Skeletal muscle tissue (tissue), 4 donors: ENCODE results near the gene TCP1. TPM values are rescaled to one million over a fixed set of nuclear protein-coding genes. Genes with fewer than 3 reads are reported as not detected.

Experiments
- H3K27ac ChIP-seq: one replicate; pipeline ENCODE4 v1.7.0; 2013; ENCODE audit warnings: mild to moderate bottlenecking, low read depth, low read length, inconsistent platforms
- H3K27me3 ChIP-seq, 3 donors: one replicate each; pipeline ENCODE4 v1.7.0; 2013; ENCODE audit warnings: low read length in 3 of 3; ENCODE audit not compliant: control insufficient read depth in 3 of 3, insufficient read depth in 3 of 3
- H3K36me3 ChIP-seq, 3 donors: one replicate each; pipeline ENCODE4 v1.7.0; 2013; ENCODE audit warnings: low read length in 3 of 3; ENCODE audit not compliant: control insufficient read depth in 3 of 3, insufficient read depth in 3 of 3
- H3K4me1 ChIP-seq, 3 donors: one replicate each; pipeline ENCODE4 v1.7.0; 2013; ENCODE audit warnings: low read length in 3 of 3, mild to moderate bottlenecking in 3 of 3; ENCODE audit not compliant: control insufficient read depth in 3 of 3, insufficient read depth in 3 of 3
- H3K4me3 ChIP-seq, 3 donors: one replicate each; pipeline ENCODE4 v1.7.0; 2013; ENCODE audit warnings: low read length in 3 of 3
- H3K9ac ChIP-seq, 3 donors: one replicate each; pipeline ENCODE4 v1.7.0; 2013; ENCODE audit warnings: low read length in 3 of 3, mild to moderate bottlenecking in 3 of 3, moderate library complexity in 2 of 3, low read depth in 1 of 3
- H3K9me3 ChIP-seq, 3 donors: one replicate each; pipeline ENCODE4 v1.7.0; 2013; ENCODE audit warnings: low read length in 3 of 3; ENCODE audit not compliant: control insufficient read depth in 3 of 3
- total RNA-seq: library from RNA; depleted of rRNA; stranded (reverse); fragments of >200 nt; gene quantifications from one replicate; pipeline ENCODE4 v1.2.3, GENCODE V29; 2014
- donor health status: Osteomylitis.

TCP1 gene
- 203 TPM for total RNA-seq

DNA sequence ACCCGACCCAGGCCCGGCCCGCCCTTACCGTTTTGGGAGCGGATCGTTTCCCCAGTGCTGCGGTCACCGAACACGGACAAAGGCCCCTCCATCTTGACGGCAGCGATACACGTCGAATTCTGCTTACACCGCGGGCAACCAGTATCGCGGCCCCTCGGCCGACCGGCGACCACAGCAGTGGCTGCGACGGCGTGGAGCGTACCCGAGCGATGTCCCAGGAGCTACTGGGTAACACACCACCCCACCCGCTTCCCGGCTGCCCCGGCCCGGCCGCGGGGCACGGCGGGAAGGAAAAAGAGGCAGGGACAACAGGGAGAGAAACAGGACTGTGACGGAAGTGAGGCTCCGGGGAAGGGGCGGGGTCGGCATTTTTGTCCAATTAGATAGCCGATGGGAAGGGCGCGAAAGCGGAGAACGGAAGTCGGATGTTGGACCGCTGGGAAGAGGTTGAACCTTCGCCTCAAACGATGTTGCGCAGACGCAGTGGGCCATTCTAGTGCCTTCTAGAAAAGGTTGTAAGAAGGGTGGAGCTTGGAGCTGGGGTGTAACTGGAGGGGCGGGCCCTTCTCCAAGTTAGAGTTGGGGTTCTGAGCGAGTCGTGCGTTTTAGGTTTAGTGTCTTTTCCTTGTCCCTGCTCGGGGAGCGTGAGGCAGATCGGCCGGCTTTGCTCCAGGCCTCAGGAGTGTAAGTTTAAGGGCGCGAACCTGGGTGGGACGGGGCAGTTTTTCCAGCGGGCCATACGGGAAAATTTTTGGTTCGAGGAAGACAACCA, at the start of gene TCP1:
TSS of gene TCP1 (minus strand) at position 226 of the 772 bp plus-strand sequence. CDS start at position 92, 134 bp downstream.
- Histone ChIP-seq H3K4me1 (peaks cover 19 to 38% (median 34%) of the 10 kb centered on the region in 3 donors), H3K27ac (peak within 1 kb of the TSS; percentile 92), H3K36me3 (peaks cover 23 to 44% (median 31%) of the 10 kb centered on the region in 3 donors)

DNA sequence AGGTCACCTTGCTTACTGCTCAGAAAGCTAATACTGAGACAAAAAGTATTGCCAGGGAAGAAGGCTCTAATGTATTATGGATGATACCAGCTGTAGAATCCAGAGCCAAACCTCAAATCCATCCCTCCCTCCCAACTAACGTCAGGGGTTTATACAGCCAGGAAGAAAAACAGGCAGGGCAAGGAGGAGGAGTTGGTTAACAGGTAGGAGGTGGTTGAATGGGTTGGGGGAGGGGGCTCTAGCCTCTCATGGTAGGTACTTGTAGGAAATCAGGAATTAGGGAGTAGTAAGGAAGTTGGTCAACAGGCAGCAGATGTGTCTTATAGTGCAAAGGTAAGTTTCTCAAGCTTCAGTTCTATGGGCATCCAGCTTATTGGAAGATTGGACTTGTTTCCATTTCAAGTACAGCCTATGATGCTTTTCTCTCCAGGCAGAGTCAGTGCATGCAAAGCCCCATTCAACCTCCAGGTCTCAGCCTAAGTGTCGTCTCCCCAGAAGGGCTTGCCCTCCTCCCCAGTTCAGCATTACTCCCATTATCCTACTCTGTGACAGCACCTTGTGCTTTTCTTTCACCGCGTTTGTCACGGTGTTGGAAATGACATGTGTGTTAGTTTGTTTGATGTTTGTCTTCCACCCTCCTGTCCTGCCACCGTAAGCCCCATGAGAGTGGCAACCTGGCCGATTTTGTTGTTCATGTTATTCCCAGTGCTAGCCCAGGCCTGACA, 48.8 kb upstream of the TCP1 start:
- no peak overlapping the region for H3K4me3 ChIP-seq
- no peaks in the 10 kb centered on the region for H3K36me3 ChIP-seq
- H3K9ac ChIP-seq: no peak overlapping the region
- no peak overlapping the region for H3K27ac ChIP-seq
- H3K27me3 ChIP-seq: no peaks in the 10 kb centered on the region
- H3K9me3 ChIP-seq: no peaks in the 10 kb centered on the region
- H3K4me1 ChIP-seq: no peaks in the 10 kb centered on the region

More for the DNA sequence above, at the start of gene TCP1:
- Histone ChIP-seq H3K4me3 (peak within 1 kb of the TSS; percentile 95 to 99 (median 98)), H3K9ac (peak within 1 kb of the TSS; percentile 95 to 98 (median 97)), H3K27me3 (no peaks in the 10 kb centered on the region), H3K9me3 (no peaks in the 10 kb centered on the region)

- Histone ChIP-seq H3K4me3 (no peak overlapping the region), H3K27me3 (no peaks in the 10 kb centered on the region), H3K36me3 (no peaks in the 10 kb centered on the region), H3K9ac (no peak overlapping the region), H3K27ac (no peak overlapping the region), H3K4me1 (no peaks in the 10 kb centered on the region), H3K9me3 (no peaks in the 10 kb centered on the region)
Measured at GRCh38 chr6:159837511-159837910, 48.1 kb upstream of the TCP1 start.

GRCh38 chr6:159836718-159837490, 47.5 kb upstream of the TCP1 start:
- Histone ChIP-seq H3K4me3 (peak overlapping the region in 1 of 3 donors; percentile 22), H3K4me1 (no peaks in the 10 kb centered on the region), H3K9ac (peak overlapping the region in 1 of 3 donors; percentile 25), H3K27me3 (no peaks in the 10 kb centered on the region), H3K27ac (peak overlapping the region; percentile 30), H3K9me3 (no peaks in the 10 kb centered on the region), H3K36me3 (no peaks in the 10 kb centered on the region)

DNA sequence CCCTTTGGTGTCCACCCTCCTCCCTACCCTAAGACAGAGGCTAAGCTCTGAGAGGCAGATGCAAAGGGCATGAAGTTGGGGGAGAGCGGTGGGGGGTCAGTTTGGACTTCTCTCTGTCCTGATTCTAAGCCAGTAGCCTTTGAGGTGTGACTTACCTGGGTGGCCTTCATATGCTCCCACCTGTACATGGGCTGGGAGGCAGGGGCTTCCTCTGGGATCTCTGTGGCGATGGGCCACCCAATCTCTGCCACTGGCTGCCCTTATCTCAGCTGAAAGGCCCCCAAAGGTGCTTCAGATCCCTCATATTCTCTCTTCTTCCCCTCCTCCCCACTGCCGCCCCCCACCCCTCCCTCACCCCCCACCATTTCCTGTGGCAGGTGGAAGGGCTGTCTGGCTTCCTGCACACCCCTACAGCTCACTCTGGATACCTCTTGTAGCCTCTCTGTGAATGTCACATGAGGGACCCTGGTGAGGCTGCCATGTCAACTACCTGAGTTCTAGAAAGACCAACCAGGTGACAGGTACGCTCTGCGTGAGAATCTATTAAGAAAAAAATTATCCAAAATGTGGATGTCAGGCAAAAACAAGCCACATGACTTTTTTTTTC, 44.7 kb upstream of the TCP1 start:
- Histone ChIP-seq H3K27me3 (peaks cover 0 to 6% (median 0%) of the 10 kb centered on the region in 3 donors), H3K4me1 (peaks cover 0 to 7% (median 2%) of the 10 kb centered on the region in 3 donors), H3K36me3 (no peaks in the 10 kb centered on the region), H3K4me3 (no peak overlapping the region), H3K9me3 (no peaks in the 10 kb centered on the region), H3K27ac (no peak overlapping the region), H3K9ac (no peak overlapping the region)

GRCh38 chr6:159833556-159833955, 44.2 kb upstream of the TCP1 start:
- Histone ChIP-seq H3K27ac (no peak overlapping the region), H3K4me3 (no peak overlapping the region), H3K27me3 (peaks cover 0 to 6% (median 0%) of the 10 kb centered on the region in 3 donors), H3K9me3 (no peaks in the 10 kb centered on the region), H3K36me3 (no peaks in the 10 kb centered on the region), H3K9ac (no peak overlapping the region), H3K4me1 (peaks cover 0 to 7% (median 2%) of the 10 kb centered on the region in 3 donors)

DNA sequence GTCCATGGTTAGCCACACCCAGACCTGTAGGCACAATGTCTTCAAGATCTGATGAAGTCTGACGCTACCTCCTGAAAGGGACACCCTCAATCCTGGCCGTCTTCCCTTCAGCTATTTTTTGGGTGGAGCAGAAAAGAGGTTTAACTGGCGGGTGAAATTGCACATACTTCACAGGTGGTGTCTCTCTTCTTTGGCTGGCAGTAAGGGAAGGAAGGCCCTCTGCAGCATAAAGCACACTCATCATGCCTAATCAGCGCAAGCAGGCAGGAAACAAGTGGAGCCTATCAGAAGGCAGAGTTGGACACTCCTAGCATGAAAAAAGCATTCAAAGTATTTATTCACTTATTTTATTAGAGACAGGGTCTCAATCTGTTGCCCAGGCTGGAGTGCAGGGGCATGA, 43.5 kb upstream of the TCP1 start:
- Histone ChIP-seq H3K9ac (no peak overlapping the region), H3K4me3 (no peak overlapping the region), H3K4me1 (peaks cover 0 to 11% (median 4%) of the 10 kb centered on the region in 3 donors), H3K27me3 (peaks cover 0 to 6% (median 0%) of the 10 kb centered on the region in 3 donors), H3K9me3 (no peaks in the 10 kb centered on the region), H3K36me3 (no peaks in the 10 kb centered on the region), H3K27ac (no peak overlapping the region)

- Histone ChIP-seq H3K4me3 (no peak overlapping the region), H3K9me3 (no peaks in the 10 kb centered on the region), H3K9ac (no peak overlapping the region)
Measured at GRCh38 chr6:159831373-159831679, 41.9 kb upstream of the TCP1 start.

DNA sequence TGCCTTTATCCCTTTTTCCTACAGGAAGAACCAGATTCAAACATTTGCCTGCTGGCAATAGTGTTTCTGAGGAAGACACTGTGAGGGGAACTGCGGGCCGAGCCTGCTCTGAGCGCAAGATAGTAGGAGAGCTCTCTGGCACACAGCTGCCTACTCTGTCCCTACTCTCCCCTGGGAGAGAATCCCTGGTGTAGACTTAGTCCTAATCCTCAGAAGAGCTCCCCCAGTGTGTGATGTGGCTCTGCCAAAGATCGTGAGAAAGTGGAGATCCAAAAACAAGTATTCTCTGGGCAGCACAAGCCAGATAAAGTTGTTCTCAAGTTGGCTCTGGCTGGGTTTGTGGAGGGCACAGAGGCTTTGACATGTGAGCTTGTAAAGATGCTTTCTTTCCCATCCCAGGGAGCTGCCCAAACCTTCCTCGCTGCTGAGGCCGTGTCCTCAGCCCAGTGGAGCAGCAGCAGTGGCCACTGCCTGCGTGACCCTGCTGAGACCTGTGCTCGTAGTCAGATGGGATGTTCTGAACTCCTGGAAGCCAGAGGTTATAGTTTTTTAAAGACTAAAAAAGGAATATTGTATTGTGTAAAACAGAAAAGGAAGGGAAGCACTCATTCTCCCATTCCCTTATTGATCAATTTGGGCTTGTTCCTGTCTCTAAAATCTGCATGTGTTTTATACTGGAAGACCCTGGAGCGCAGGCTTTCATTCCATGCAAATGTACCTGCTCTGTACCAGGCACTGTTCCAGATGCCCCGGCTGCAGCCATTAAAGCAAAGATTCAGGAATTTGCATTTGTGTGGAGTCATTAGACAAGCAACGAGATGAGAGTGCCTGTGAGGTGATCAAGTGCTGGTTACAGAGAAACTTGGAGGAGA, 41.3 kb upstream of the TCP1 start:
- Histone ChIP-seq H3K4me3 (no peak overlapping the region), H3K27me3 (peaks cover 0 to 6% (median 0%) of the 10 kb centered on the region in 3 donors), H3K9me3 (no peaks in the 10 kb centered on the region), H3K9ac (peak overlapping the region in 1 of 3 donors; percentile 25), H3K36me3 (no peaks in the 10 kb centered on the region), H3K4me1 (peaks cover 7 to 22% (median 13%) of the 10 kb centered on the region in 3 donors), H3K27ac (no peak overlapping the region)

More at GRCh38 chr6:159831373-159831679, 41.9 kb upstream of the TCP1 start:
- Histone ChIP-seq H3K4me1 (peaks cover 7 to 19% (median 13%) of the 10 kb centered on the region in 3 donors), H3K27me3 (peaks cover 0 to 6% (median 0%) of the 10 kb centered on the region in 3 donors), H3K27ac (no peak overlapping the region), H3K36me3 (no peaks in the 10 kb centered on the region)
